ENCODE data around the gene FNBP1L.

GRCh38 chr1:93602101-93602500, 154.2 kb downstream of the FNBP1L start:
- TF ChIP-seq ZNF791 (tag by site-specific recombination; IDR thresholded peaks at IDR 0.05) (no peak), CTCF (tag by site-specific recombination; IDR thresholded peaks at IDR 0.05) (no peak), ZNF214 (tag by site-specific recombination; IDR thresholded peaks at IDR 0.05; ENCODE audit: borderline replicate concordance) (no peak), ZNF843 (tag by site-specific recombination; IDR thresholded peaks at IDR 0.05) (no peak), ZEB2 (tag by site-specific recombination; IDR thresholded peaks at IDR 0.05) (no peak), HOXA7 (CRISPR knock-in tag; IDR thresholded peaks at IDR 0.05; ENCODE audit: borderline replicate concordance) (no peak), ZNF510 (tag by site-specific recombination; IDR thresholded peaks at IDR 0.05; ENCODE audit: insufficient replicate concordance) (no peak), ZNF112 (tag by site-specific recombination; IDR thresholded peaks at IDR 0.05) (no peak), TCF7L2 (IDR thresholded peaks at IDR 0.05; ENCODE audit: borderline replicate concordance, low read depth, low read length) (no peak)
